Erythroblast (primary cell): ENCODE measurements around the gene NRXN3.
"Not testable (repeated sequence)": the region's sequence is repeated elsewhere in the genome, so short reads cannot be mapped to it uniquely, and the experiment has no call there.

ENCODE experiments used
- DNase-seq, 2 experiments: peaks; one replicate each; lab custom pipeline; 2025; lab: John Stamatoyannopoulos, UW
- GATA1 ChIP-seq: IDR thresholded peaks from 2 replicates; pipeline ENCODE4 v1.6.1; 2011; ENCODE audit warnings: low read depth, mild to moderate bottlenecking, control low read depth, low read length, moderate library complexity
- POLR2A ChIP-seq: IDR thresholded peaks from 2 replicates; pipeline ENCODE4 v1.6.1; 2011; ENCODE audit warnings: mild to moderate bottlenecking, low read length

NRXN3 gene

DNA sequence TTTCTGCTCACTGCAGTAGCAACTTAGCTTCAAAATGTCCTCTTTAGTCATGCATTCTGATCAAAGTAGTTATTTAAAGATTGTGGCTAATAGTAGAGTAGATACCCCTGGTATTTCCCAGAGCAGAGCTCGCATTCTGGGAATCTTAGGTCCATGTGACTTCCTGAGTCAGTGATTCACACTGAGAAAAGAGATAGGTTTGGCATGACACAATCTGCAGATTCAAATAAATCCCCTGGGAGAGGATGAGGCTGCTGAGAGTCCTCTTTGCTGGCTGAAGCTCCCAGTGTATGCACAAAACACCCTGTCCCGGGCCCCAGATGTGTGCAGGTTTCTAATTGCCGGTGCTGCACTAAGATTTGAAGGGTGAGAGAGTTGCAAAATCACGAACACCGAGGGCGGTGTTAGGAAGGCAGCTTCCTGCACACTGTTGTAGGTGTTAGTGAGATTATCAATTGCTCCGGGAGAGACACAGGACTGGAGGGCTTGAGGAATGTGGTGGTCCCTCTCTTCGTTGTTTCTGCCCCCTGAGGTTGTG lies 233.2 kb downstream of the NRXN3 start:
- no peak for DNase-seq
- TF ChIP-seq GATA1 (no peak), POLR2A (no peak)

- DNase-seq = peak; percentile 63 to 75
- no peak for TF ChIP-seq GATA1
- TF ChIP-seq POLR2A = no peak
Observed at GRCh38 chr14:78405079-78405856, 235.1 kb downstream of the NRXN3 start.

DNA sequence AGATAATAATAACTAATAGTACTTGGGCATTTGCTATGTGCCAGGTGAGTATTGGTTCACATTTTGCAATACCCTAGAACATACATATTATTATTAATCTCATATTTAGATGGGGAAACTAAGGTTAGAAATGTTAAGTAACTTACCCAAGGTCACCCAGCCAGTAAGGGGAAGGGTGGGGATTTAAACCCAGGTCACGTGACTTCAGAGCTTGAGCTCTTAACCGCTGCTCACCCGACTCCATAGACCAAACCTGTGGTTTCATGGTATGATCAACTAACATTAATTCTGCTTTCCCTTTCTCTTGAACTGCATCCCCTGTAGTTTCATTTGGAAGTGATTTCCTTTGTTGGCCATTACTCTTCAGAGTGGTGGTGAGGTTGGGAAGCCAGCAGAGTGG lies 242.3 kb downstream of the NRXN3 start:
- no peak for TF ChIP-seq GATA1
- no peak for TF ChIP-seq POLR2A

DNA sequence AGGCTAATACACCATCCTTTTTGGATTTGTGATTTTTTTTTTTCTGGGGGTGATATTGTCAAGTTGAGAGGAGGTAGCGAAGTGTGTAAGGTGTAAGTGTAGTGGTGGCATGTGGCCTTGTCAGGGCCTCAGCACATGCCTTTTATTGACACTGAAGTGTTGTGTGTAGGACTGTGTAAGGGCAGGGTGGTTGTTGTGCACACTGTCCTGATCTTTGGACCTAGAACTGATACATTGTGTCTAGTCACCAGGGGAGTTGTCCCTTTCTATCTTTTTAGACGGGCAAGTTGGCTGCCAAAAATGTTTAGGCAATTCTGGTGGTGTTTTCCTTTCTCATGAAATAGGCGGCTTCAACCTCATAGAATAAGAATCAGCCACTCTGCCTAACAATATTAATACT lies 244.0 kb downstream of the NRXN3 start:
- peak in 1 of 2 experiments; percentile 3 for DNase-seq
- TF ChIP-seq POLR2A (no peak), GATA1 (no peak)

More for the DNA sequence above, 242.3 kb downstream of the NRXN3 start:
- DNase-seq = no peak

DNA sequence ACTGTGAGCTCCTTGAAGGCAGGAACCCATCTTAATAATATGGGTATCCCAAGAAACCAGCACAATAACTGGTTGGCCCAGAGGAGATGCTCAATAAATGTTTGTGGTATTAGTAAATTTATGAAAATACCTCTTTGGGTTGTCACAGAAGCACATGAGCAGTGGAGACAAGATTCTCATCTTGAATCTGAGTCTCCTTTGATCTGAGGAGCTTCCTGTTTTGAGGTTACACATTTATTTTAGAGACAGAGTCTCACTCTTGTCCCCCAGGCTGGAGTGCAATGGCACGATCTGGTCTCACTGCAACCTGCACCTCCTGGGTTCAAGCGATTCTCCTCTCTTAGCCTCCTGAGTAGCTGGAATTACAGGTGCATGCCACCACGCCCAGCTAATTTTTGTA lies 247.4 kb downstream of the NRXN3 start:
- DNase-seq = no peak

DNA sequence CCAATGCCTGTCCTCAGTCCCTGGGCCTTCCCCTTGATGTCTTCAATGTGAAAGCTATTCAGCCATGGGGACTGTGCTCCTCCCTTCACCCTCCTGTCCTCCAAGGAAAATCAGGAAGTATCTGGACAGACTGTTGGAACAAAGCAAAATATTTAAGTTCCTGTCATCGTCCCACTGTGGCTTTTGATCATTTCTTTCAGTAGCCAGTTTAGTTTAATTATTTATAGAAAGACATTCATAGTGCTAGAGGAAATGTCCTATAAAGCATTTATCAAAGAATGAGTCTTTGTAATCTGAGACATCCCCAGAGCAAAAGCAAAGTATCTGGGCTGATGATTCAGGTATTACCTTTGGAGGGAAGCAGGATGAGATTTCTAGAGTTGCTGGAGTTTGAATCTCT lies 254.1 kb downstream of the NRXN3 start:
- DNase-seq = no peak
- TF ChIP-seq GATA1 = no peak
- no peak for TF ChIP-seq POLR2A

More for the DNA sequence above, 247.4 kb downstream of the NRXN3 start:
- no peak for TF ChIP-seq GATA1
- TF ChIP-seq POLR2A = no peak

DNA sequence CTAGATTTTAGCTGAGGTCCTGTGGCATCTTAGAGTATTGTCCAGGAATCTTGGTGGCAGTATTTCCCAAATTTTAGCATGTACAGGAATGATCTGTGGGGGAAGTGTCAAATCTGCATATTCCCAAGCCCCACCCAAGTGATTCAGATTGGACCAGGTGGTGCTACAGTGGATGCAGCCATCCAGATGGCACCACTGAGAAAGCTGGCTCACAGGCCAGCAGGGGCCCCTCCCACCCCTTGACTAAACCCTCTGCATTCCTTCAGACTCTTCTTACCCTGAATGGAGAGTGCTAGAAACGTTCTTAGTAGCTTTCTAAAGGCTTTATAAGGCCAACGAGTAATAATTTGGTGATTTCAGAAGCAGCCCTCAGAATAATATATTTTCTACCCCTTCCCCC lies 255.2 kb downstream of the NRXN3 start:
- DNase-seq = no peak
- TF ChIP-seq POLR2A (no peak), GATA1 (no peak)

DNA sequence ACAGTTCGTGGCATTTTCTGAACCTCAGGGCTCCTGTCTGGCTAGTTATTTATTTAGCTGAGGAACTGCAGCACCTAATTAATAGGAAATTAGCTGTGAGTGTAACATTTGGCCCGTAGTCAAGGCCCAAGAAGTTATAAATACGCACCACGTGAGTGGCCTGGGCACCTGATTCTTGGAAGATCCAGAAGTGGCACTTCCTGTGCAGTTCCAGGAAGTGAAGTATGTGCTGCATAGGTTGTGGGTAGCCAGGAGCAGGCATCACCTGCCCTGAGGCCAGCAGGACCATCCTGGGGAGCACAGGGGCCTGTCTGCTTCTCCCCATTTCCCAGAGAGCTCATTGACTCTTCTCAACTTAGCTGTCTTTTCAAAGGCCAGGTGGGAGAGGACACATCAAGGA lies 255.6 kb downstream of the NRXN3 start:
- DNase-seq = no peak
- TF ChIP-seq GATA1 (no peak), POLR2A (no peak)

GRCh38 chr14:78432046-78432445 lies 261.9 kb downstream of the NRXN3 start:
- no peak for DNase-seq
- no peak for TF ChIP-seq GATA1
- no peak for TF ChIP-seq POLR2A

- DNase-seq = not testable (repeated sequence)
Observed at GRCh38 chr14:78437448-78437847, 267.3 kb downstream of the NRXN3 start.

DNA sequence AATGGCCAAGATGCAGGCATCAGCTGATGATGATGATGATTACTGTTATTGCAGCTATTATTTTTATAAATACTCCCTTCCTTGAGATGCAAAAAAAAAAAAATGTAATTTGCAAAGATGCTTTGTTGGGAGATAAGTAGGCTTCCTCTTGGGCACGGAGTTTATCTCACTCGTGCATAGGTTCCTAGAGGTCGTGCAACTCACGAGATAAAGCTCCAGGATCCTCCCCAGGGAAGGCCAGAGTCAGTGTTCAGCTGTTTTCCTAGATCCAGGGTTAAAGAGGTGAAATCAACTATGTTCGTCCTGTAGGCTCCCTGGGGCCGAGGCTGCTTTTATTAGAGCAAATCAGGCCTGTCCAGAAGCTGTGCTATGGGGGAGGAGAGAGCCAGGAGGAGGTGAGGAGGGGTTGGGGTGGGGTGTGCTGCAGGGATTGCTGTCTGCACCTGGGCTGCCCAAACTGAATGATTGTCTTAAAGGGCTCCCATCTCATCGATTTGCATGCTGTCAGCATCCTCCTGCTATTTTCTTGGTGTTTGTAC lies 270.3 kb downstream of the NRXN3 start:
- no peak for TF ChIP-seq POLR2A
- DNase-seq = peak; percentile 85 to 89

DNA sequence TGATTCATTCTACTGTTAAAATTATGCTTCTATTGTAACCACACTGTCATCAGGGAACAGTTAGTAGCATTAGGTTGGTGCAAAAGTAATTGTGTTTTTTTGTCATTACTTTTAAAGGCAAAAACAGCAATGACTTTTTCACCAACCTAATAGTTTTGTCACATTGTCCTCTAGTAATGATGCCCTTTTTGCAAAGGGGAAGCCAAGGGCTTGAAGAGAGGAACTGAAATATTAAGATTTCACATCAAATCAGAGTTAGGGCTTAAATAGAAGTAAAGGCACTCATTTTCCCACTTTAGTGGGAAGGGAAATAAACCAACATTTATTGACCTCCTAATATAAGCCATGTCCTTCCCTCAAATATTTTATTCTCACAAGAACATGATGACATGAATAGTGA lies 273.7 kb downstream of the NRXN3 start:
- DNase-seq = no peak
- TF ChIP-seq POLR2A = no peak
- TF ChIP-seq GATA1 = no peak

DNA sequence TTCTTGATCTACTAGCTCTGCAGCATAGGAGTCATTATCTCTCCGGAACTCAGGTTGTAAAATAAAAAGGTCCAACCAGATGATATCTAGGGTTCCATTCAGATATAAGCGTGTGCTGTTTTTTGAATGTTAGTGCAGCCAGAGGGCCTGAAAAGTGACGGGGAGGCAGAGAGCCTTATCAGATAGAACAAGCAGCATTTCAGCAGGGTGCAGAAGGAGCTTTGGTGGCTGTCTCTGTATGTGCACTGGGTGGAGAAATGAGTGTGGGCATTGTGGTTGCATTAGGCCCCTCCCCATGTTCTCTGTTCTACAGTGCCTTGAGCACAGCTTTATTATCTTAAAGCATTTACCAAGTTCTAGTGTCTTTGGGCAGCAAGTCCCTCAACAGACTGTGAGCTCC lies 275.1 kb downstream of the NRXN3 start:
- peak; percentile 13 to 16 for DNase-seq
- TF ChIP-seq POLR2A = no peak
- TF ChIP-seq GATA1 = no peak

DNA sequence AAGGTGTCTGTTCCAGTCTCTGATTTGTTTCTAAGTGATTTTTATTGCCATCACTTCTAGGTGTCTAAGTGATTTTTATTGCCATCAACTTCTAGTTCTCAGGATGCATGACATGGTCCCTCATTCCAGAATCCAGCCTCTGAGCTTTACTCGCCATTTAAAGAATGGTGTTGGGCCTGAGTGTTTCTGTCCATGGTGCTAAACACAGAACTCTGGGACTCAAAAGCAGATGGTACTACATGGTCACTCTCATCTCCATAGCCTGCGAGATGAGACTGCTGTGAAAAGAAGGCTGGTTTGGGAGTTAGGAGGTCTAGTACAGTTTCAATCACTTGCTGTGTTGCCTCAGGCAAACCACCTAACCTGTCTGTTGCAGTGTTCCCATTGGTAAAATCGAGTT lies 276.6 kb downstream of the NRXN3 start:
- TF ChIP-seq GATA1 (no peak), POLR2A (no peak)
- DNase-seq = peak; percentile 14 to 30
